ENCODE data around the gene ZNF511. TPM values are rescaled to one million over a fixed set of nuclear protein-coding genes. Genes with fewer than 3 reads are reported as not detected.
"Not testable (repeated sequence)": the region's sequence is repeated elsewhere in the genome, so short reads cannot be mapped to it uniquely, and the experiment has no call there.

The ZNF511 gene
- total RNA-seq, 6 donors from 2014 or later = 12.6 to 44.2 (median 33.0) TPM

GRCh38 chr10:133322064-133322709 is 13.5 kb downstream of the ZNF511 start:
- Histone ChIP-seq H3K27me3 (peaks cover 10 to 27% (median 25%) of the 10 kb centered on the region in 4 donors), H3K4me1 (peaks cover 20 to 31% (median 23%) of the 10 kb centered on the region in 4 donors)
- not testable (repeated sequence) for DNase-seq; H3K36me3 ChIP-seq; H3K27ac ChIP-seq; H3K4me3 ChIP-seq; H3K9me3 ChIP-seq; ATAC-seq (ENCODE audit: low FRiP score in 2 of 2)
- 66 to 73% methylated on average over 11 of the region's 14 CpGs for WGBS, 2 donors

GRCh38 chr10:133324198-133324792 is 15.6 kb downstream of the ZNF511 start:
- ATAC-seq (ENCODE audit: low FRiP score in 2 of 2) (peak in 1 of 2 donors; percentile 52), DNase-seq (peak; percentile 51 to 79)
- WGBS, 2 donors = 17 to 33% methylated on average over 1 to 4 of the region's 13 CpGs
- Histone ChIP-seq H3K9me3 (no peaks in the 10 kb centered on the region), H3K4me3 (peak overlapping the region in 1 of 4 donors; percentile 12), H3K27me3 (peaks cover 11 to 48% (median 37%) of the 10 kb centered on the region in 4 donors), H3K36me3 (no peaks in the 10 kb centered on the region), H3K27ac (no peak overlapping the region), H3K4me1 (peaks cover 15 to 25% (median 17%) of the 10 kb centered on the region in 4 donors)
- TF ChIP-seq POLR2AphosphoS5 (IDR thresholded peaks at IDR 0.05) = no peak
- TF ChIP-seq EP300 (IDR thresholded peaks at IDR 0.05) = no peak
- no peak for TF ChIP-seq POLR2A (IDR thresholded peaks at IDR 0.05)
- TF ChIP-seq, protein P1, sequence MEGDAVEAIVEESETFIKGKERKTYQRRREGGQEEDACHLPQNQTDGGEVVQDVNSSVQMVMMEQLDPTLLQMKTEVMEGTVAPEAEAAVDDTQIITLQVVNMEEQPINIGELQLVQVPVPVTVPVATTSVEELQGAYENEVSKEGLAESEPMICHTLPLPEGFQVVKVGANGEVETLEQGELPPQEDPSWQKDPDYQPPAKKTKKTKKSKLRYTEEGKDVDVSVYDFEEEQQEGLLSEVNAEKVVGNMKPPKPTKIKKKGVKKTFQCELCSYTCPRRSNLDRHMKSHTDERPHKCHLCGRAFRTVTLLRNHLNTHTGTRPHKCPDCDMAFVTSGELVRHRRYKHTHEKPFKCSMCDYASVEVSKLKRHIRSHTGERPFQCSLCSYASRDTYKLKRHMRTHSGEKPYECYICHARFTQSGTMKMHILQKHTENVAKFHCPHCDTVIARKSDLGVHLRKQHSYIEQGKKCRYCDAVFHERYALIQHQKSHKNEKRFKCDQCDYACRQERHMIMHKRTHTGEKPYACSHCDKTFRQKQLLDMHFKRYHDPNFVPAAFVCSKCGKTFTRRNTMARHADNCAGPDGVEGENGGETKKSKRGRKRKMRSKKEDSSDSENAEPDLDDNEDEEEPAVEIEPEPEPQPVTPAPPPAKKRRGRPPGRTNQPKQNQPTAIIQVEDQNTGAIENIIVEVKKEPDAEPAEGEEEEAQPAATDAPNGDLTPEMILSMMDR (IDR thresholded peaks at IDR 0.05) = no peak

- WGBS, 2 donors = 25% methylated on average over 13 of the region's 20 CpGs; no CpG with 5 or more reads in 1 of the 2 donors
- no peak for ATAC-seq (ENCODE audit: low FRiP score in 2 of 2)
- peak in 1 of 2 donors; percentile 81 for DNase-seq
- no peaks in the 10 kb centered on the region for H3K36me3 ChIP-seq
- H3K9me3 ChIP-seq = no peaks in the 10 kb centered on the region
- H3K27ac ChIP-seq = no peak overlapping the region
- no peak for TF ChIP-seq POLR2A (IDR thresholded peaks at IDR 0.05)
- TF ChIP-seq, protein P1 (IDR thresholded peaks at IDR 0.05) = no peak
- TF ChIP-seq EP300 (IDR thresholded peaks at IDR 0.05) = no peak
- TF ChIP-seq POLR2AphosphoS5 (IDR thresholded peaks at IDR 0.05) = no peak
- peak overlapping the region in 1 of 4 donors; percentile 42 for H3K4me3 ChIP-seq
- H3K27me3 ChIP-seq = peaks cover 11 to 51% (median 40%) of the 10 kb centered on the region in 4 donors
- peaks cover 17 to 31% (median 22%) of the 10 kb centered on the region in 4 donors for H3K4me1 ChIP-seq
These were observed 16.1 kb downstream of the ZNF511 start for GRCh38 chr10:133324857-133325260.

DNA sequence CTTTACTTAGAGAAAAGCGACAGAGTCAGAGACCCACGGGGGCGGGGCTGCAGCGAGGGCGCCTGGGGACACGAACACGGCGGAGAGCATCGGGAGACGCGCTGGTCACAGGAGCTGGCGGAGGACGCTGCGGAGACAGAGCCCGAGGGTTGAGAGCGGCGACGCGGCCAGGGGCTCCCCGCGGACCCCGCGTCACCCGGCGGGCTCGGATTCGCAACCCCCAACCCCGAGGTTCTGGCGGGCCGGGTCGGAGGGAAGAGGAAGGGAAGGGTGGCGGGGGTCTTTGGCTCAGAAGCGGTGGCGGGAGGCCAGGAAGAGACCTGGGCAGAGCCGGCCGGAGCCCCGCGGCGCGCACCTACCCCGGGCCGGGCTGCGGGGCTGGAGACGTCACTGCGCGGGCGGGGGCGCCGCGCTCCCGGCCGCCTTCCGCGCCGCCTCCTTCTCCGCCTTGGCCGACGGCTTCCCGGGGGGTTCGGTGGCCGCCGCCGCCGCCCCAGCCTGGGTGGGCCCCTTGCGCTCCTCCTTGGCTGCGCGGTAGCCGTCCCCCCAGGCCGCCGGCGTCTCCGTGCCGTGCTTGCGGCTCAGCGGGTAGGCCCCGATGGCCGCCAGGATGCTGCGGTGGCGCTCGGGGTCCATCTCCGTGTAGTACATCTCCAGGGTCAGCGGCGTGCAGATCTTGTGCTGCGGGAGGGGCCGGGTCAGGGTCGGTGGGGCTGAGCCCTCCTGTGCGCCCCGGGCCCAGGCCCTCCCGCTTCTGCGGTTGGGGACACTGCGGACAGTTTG is 16.9 kb downstream of the ZNF511 start:
- ATAC-seq (ENCODE audit: low FRiP score in 2 of 2) (peak in 1 of 2 donors; percentile 23), DNase-seq (peak in 1 of 2 donors; percentile 86)
- TF ChIP-seq EP300 (IDR thresholded peaks at IDR 0.05) (no peak), POLR2A (IDR thresholded peaks at IDR 0.05) (no peak), POLR2AphosphoS5 (IDR thresholded peaks at IDR 0.05) (no peak)
- TF ChIP-seq, protein P1 (IDR thresholded peaks at IDR 0.05) = no peak
- peaks cover 19 to 34% (median 24%) of the 10 kb centered on the region in 4 donors for H3K4me1 ChIP-seq
- peaks cover 11 to 51% (median 41%) of the 10 kb centered on the region in 4 donors for H3K27me3 ChIP-seq
- no peaks in the 10 kb centered on the region for H3K9me3 ChIP-seq
- H3K27ac ChIP-seq = no peak overlapping the region
- peak overlapping the region in 3 of 4 donors; percentile 30 to 42 (median 37) for H3K4me3 ChIP-seq
- WGBS, 2 donors = 3 to 4% methylated on average over 11 to 71 of the region's 91 CpGs
- no peaks in the 10 kb centered on the region for H3K36me3 ChIP-seq

- H3K27me3 ChIP-seq = peaks cover 11 to 51% (median 41%) of the 10 kb centered on the region in 4 donors
- TF ChIP-seq, protein P1 (IDR thresholded peaks at IDR 0.05) = no peak
- no peak for TF ChIP-seq POLR2A (IDR thresholded peaks at IDR 0.05)
- TF ChIP-seq POLR2AphosphoS5 (IDR thresholded peaks at IDR 0.05) = no peak
- TF ChIP-seq EP300 (IDR thresholded peaks at IDR 0.05) = no peak
- ATAC-seq (ENCODE audit: low FRiP score in 2 of 2) (no peak), DNase-seq (no peak)
- H3K4me1 ChIP-seq = peaks cover 19 to 34% (median 24%) of the 10 kb centered on the region in 4 donors
- H3K36me3 ChIP-seq = no peaks in the 10 kb centered on the region
- WGBS, 2 donors = 25 to 36% methylated on average over 9 of the region's 9 CpGs
- no peaks in the 10 kb centered on the region for H3K9me3 ChIP-seq
- peak overlapping the region in 2 of 4 donors; percentile 37 to 42 for H3K4me3 ChIP-seq
- H3K27ac ChIP-seq = no peak overlapping the region
These were observed 17.5 kb downstream of the ZNF511 start for GRCh38 chr10:133326223-133326551.

Data from upper lobe of left lung (tissue), 6 donors.